Measurements from ENCODE around the gene LAMA4. TPM values are rescaled to one million over a fixed set of nuclear protein-coding genes. Genes with fewer than 3 reads are reported as not detected.
A peak's percentile ranks its signal among the peaks of the same experiment; 100 is the strongest.

The LAMA4 gene
- total and polyA plus RNA-seq, 9 donors, result 29.0 to 92.8 (median 42.5) TPM

DNA sequence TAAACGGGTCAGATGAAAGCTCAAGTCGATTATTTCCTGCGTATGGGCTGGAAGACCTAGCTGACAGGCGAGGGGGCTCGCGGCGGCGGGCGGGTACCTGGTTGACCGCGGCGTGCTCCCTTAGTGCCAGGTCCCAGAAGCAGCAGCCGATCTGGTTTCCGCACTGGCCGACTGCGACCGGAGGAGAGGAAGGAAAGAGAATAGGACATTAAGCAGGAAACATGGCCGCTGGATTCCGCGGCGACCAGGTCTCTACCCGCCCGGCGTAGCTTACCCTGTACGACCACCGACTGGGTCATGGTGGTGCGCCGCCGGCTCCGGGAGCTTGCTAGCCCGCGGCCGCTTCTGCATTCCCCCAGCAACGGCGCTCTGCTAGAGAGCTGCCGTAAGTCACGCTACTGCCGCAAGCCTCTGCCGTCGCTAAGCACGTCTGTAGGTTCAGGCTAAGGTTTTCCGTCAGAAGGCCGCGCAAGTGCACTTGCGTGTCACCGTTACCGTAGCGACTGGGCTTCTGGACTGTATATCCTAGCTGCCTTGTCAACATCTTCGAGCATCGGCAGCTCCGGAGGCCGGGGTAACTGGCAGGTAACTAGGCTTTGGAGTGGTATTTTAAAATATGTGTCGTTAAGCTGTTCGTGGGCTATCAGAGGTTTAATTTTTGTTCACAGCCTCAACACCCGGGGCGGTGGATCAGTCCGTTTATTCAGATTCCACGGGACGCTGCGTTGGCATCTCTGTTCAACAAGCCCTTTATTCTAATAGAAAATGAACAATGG lies 167.0 kb downstream of the LAMA4 start, which contains the start of the genes FAM229B and TUBE1:
FAM229B (plus strand) TSS at position 456 of the 776 bp plus-strand sequence. CDS start 11,693 bp downstream, outside the sequence.
TUBE1 (minus strand) TSS at position 347 of the 776 bp plus-strand sequence; CDS start at position 299, 48 bp downstream.
- Histone ChIP-seq H3K27me3 (no peaks in the 10 kb centered on the region), H3K36me3 (no peaks in the 10 kb centered on the region), H3K27ac (peak within 1 kb of the TSS; percentile 45 to 50), H3K9me3 (no peaks in the 10 kb centered on the region), H3K4me1 (ENCODE audit: insufficient read depth) (no peaks in the 10 kb centered on the region), H3K4me3 (peak within 1 kb of the TSS; percentile 75)
- 0% methylated on average over 60 of the region's 60 CpGs for WGBS, 3 donors
- peak; percentile 83 for TF ChIP-seq POLR2A (IDR thresholded peaks at IDR 0.05)
- TF ChIP-seq, protein P1, sequence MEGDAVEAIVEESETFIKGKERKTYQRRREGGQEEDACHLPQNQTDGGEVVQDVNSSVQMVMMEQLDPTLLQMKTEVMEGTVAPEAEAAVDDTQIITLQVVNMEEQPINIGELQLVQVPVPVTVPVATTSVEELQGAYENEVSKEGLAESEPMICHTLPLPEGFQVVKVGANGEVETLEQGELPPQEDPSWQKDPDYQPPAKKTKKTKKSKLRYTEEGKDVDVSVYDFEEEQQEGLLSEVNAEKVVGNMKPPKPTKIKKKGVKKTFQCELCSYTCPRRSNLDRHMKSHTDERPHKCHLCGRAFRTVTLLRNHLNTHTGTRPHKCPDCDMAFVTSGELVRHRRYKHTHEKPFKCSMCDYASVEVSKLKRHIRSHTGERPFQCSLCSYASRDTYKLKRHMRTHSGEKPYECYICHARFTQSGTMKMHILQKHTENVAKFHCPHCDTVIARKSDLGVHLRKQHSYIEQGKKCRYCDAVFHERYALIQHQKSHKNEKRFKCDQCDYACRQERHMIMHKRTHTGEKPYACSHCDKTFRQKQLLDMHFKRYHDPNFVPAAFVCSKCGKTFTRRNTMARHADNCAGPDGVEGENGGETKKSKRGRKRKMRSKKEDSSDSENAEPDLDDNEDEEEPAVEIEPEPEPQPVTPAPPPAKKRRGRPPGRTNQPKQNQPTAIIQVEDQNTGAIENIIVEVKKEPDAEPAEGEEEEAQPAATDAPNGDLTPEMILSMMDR (IDR thresholded peaks at IDR 0.05), result no peak
- peak; percentile 87 to 92 (median 90) for DNase-seq
- intact Hi-C loops (cut with DNase I), result no loop called here

DNA sequence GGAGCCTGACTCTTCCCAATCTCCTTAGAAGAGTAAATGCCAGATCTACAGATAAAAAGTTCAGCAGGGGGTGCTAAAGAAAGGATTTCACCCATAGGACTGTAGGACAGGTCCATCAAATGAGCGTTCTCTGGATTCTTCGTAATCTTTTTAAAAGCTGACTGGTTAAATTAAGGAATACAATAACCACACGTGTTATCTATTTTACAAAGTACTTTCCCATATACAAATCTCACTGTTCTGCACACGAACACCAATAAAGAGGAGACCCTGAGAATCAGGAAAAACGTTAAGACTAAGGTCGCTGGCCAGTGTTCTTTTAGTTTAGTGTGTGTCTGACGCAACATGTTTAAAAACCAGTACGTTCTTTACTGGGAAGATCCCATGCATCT lies 167.6 kb downstream of the LAMA4 start:
- Histone ChIP-seq H3K27ac (peak overlapping the region in 1 of 2 donors; percentile 50), H3K36me3 (no peaks in the 10 kb centered on the region), H3K4me3 (peak overlapping the region; percentile 75), H3K9me3 (no peaks in the 10 kb centered on the region), H3K4me1 (ENCODE audit: insufficient read depth) (no peaks in the 10 kb centered on the region), H3K27me3 (no peaks in the 10 kb centered on the region)
- 0 to 1% (median 1%) methylated on average over 8 of the region's 8 CpGs for WGBS, 3 donors
- TF ChIP-seq POLR2A (IDR thresholded peaks at IDR 0.05), result no peak
- no peak for DNase-seq
- intact Hi-C loops (cut with DNase I), result no loop called here

DNA sequence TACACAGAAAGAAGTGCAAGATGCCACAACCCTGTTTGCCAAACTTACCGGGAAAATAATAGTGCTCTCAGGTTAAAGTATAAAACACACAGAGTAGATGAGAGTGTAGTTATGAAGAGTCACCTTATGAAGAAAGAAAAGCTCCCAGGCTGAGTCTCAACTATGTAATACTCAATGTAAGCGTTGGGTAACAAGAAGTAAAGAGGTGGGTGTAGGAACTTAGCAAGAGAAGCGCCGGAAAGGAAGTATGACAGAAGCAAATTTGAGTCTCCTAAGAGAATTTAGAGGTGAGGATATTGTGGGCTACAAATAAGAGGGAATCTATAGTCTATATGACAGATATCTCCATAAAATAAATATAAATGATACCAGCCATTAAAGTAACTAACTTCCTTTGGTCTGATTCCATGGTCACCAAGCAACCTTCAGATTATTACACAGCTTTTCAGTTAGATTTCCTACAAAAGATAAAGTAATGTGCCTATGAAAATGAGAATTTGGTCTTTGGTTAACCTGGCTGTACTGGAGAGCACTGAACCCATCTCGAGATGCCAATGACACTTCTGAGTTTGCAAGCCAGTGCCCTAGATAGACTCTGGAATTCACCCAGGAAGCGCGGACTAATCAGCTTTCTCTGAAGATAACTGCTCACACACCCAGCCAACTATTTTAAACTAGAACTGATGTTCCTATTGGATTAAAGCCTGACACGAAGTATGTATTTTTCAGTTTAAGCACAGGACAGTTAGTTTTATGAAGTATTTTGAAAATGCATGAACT lies 168.9 kb downstream of the LAMA4 start:
- no peak for TF ChIP-seq EP300 (IDR thresholded peaks at IDR 0.05)
- no peak for TF ChIP-seq POLR2A (IDR thresholded peaks at IDR 0.05)
- TF ChIP-seq, protein P1 (IDR thresholded peaks at IDR 0.05), result no peak
- 80 to 85% (median 83%) methylated on average over 8 of the region's 8 CpGs for WGBS, 3 donors
- no peak overlapping the region for H3K4me3 ChIP-seq
- H3K36me3 ChIP-seq, result no peaks in the 10 kb centered on the region
- H3K27me3 ChIP-seq, result no peaks in the 10 kb centered on the region
- H3K27ac ChIP-seq, result no peak overlapping the region
- DNase-seq, result no peak
- intact Hi-C loops (cut with DNase I), result no loop called here
- H3K4me1 ChIP-seq (ENCODE audit: insufficient read depth), result no peaks in the 10 kb centered on the region
- H3K9me3 ChIP-seq, result no peaks in the 10 kb centered on the region

GRCh38 chr6:112081569-112081968 lies 172.8 kb downstream of the LAMA4 start:
- Histone ChIP-seq H3K4me3 (no peak overlapping the region), H3K36me3 (no peaks in the 10 kb centered on the region), H3K27ac (no peak overlapping the region), H3K9me3 (no peaks in the 10 kb centered on the region), H3K27me3 (no peaks in the 10 kb centered on the region), H3K4me1 (ENCODE audit: insufficient read depth) (no peaks in the 10 kb centered on the region)
- intact Hi-C loops (cut with DNase I), result no loop called here
- TF ChIP-seq POLR2A (IDR thresholded peaks at IDR 0.05) (no peak), EP300 (IDR thresholded peaks at IDR 0.05) (no peak)
- TF ChIP-seq, protein P1 (IDR thresholded peaks at IDR 0.05), result no peak
- DNase-seq, result no peak
- WGBS, 3 donors, result 90 to 94% (median 93%) methylated on average over 4 of the region's 4 CpGs

Measured in ovary (tissue), 9 donors.